Measurements from ENCODE around the gene ASIC2.
"Not testable (repeated sequence)": the region's sequence is repeated elsewhere in the genome, so short reads cannot be mapped to it uniquely, and the experiment has no call there.

Gene ASIC2

GRCh38 chr17:32969231-32969630 is 323.9 kb downstream of the ASIC2 start:
- not testable (repeated sequence) for DNase-seq

GRCh38 chr17:32964541-32964940 is 328.6 kb downstream of the ASIC2 start:
- peak; percentile 78 for DNase-seq
